Skeletal muscle tissue (tissue), 4 donors: ENCODE data around the gene PRKCA. TPM values are rescaled to one million over a fixed set of nuclear protein-coding genes. Genes with fewer than 3 reads are reported as not detected.
"Not testable (repeated sequence)": the region's sequence is repeated elsewhere in the genome, so short reads cannot be mapped to it uniquely, and the experiment has no call there.

Source experiments
- H3K27ac ChIP-seq: one replicate; pipeline ENCODE4 v1.7.0; 2013; ENCODE audit warnings: mild to moderate bottlenecking, low read depth, low read length, inconsistent platforms
- H3K27me3 ChIP-seq, 3 donors: one replicate each; pipeline ENCODE4 v1.7.0; 2013; ENCODE audit warnings: low read length in 3 of 3; ENCODE audit not compliant: control insufficient read depth in 3 of 3, insufficient read depth in 3 of 3
- H3K36me3 ChIP-seq, 3 donors: one replicate each; pipeline ENCODE4 v1.7.0; 2013; ENCODE audit warnings: low read length in 3 of 3; ENCODE audit not compliant: control insufficient read depth in 3 of 3, insufficient read depth in 3 of 3
- H3K4me1 ChIP-seq, 3 donors: one replicate each; pipeline ENCODE4 v1.7.0; 2013; ENCODE audit warnings: low read length in 3 of 3, mild to moderate bottlenecking in 3 of 3; ENCODE audit not compliant: control insufficient read depth in 3 of 3, insufficient read depth in 3 of 3
- H3K4me3 ChIP-seq, 3 donors: one replicate each; pipeline ENCODE4 v1.7.0; 2013; ENCODE audit warnings: low read length in 3 of 3
- H3K9ac ChIP-seq, 3 donors: one replicate each; pipeline ENCODE4 v1.7.0; 2013; ENCODE audit warnings: low read length in 3 of 3, mild to moderate bottlenecking in 3 of 3, moderate library complexity in 2 of 3, low read depth in 1 of 3
- H3K9me3 ChIP-seq, 3 donors: one replicate each; pipeline ENCODE4 v1.7.0; 2013; ENCODE audit warnings: low read length in 3 of 3; ENCODE audit not compliant: control insufficient read depth in 3 of 3
- total RNA-seq: library from RNA; depleted of rRNA; stranded (reverse); fragments of >200 nt; gene quantifications from one replicate; pipeline ENCODE4 v1.2.3, GENCODE V29; 2014
- donor health status: Osteomylitis.

PRKCA gene
- total RNA-seq, 1 donor from 2014 or later = 2.1 TPM

GRCh38 chr17:66359351-66359750, 56.9 kb downstream of the PRKCA start:
- Histone ChIP-seq H3K36me3 (no peaks in the 10 kb centered on the region), H3K4me1 (no peaks in the 10 kb centered on the region), H3K27me3 (no peaks in the 10 kb centered on the region), H3K9me3 (no peaks in the 10 kb centered on the region), H3K9ac (no peak overlapping the region), H3K4me3 (no peak overlapping the region), H3K27ac (no peak overlapping the region)

DNA sequence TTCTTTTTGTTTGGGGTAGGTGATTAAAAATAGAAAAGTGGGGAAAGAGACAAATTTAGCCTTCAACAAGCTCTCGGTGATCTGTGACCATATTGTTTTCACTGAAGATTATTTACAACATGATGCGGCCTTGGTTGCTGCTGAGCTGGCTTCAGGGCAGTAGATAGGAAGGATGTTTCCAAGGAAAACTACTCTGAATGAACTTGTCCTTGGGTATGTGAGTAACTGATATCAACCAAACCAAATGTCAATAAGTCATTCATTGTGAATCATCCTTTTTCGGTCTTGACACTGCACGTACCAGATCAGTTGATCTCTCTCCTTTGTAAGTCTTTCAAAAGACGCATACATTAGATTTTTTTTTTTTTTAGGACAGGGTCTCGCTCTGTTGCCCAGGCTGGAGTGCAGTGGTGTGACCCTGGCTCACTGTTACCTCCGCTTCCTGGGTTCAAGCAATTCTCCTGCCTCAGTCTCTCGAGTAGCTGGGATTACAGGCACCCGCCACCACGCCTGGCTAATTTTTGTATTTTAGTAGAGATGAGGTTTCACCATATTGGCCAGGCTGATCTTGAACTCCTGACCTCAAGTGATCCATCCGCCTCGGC, 58.6 kb downstream of the PRKCA start:
- not testable (repeated sequence) for H3K27ac ChIP-seq, H3K4me1 ChIP-seq, H3K9me3 ChIP-seq

DNA sequence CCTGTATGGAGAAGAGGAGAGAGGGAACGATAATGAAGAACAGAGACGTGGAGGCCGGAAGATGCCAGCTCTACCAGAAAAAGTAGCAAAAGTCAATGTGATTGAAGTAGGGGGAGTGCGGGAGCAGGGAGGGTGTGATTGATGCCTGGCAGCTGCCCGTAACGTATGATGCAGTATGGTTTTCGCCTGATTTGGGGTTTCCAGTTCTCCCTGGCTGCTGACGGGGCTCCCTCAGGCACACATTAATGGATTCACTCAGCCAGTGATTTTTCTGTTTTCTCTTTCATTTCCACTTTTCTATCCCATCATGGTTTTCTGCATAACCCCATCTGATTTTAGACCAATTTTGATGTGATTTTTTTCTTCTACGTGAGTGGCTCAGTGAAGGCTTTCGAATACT, 62.1 kb downstream of the PRKCA start:
- Histone ChIP-seq H3K9me3 (no peaks in the 10 kb centered on the region), H3K4me1 (no peaks in the 10 kb centered on the region), H3K4me3 (no peak overlapping the region), H3K36me3 (no peaks in the 10 kb centered on the region), H3K9ac (no peak overlapping the region), H3K27ac (no peak overlapping the region), H3K27me3 (no peaks in the 10 kb centered on the region)

More for the DNA sequence above, 58.6 kb downstream of the PRKCA start:
- not testable (repeated sequence) for H3K36me3 ChIP-seq, H3K9ac ChIP-seq, H3K27me3 ChIP-seq, H3K4me3 ChIP-seq

DNA sequence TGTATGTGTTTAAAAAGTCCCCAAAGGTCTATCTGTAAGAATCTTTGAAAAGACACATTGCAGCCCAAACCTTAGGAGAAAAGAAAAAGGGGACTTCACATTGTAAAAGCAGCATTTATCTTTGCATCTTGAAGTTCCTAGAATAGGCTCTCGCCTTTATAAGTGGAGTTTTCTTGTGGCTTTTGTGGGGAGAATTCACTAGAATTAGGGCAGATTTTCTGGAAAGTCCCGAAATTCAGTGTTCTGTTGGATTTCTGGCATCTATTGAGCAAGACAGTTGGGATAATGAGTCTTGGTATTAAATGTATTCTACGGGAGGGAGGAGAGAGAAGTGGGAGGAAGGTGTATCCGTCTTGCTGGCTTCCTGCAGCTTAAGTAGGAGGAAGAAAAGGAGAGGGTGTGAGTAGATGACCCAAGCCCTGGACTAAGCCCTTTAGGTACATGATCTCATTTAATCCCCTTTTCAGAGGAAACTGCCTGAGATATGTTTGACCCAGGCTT, 62.6 kb downstream of the PRKCA start:
- H3K9me3 ChIP-seq = no peaks in the 10 kb centered on the region
- no peaks in the 10 kb centered on the region for H3K27me3 ChIP-seq

GRCh38 chr17:66365903-66366302, 63.5 kb downstream of the PRKCA start:
- Histone ChIP-seq H3K9me3 (no peaks in the 10 kb centered on the region), H3K27me3 (no peaks in the 10 kb centered on the region), H3K36me3 (no peaks in the 10 kb centered on the region), H3K4me3 (no peak overlapping the region), H3K27ac (no peak overlapping the region), H3K9ac (no peak overlapping the region), H3K4me1 (no peaks in the 10 kb centered on the region)

More for the DNA sequence above, 62.6 kb downstream of the PRKCA start:
- Histone ChIP-seq H3K9ac (no peak overlapping the region), H3K36me3 (no peaks in the 10 kb centered on the region), H3K27ac (no peak overlapping the region), H3K4me3 (no peak overlapping the region), H3K4me1 (no peaks in the 10 kb centered on the region)

GRCh38 chr17:66367107-66367506, 64.7 kb downstream of the PRKCA start:
- Histone ChIP-seq H3K36me3 (no peaks in the 10 kb centered on the region), H3K4me1 (no peaks in the 10 kb centered on the region), H3K9me3 (no peaks in the 10 kb centered on the region), H3K27ac (no peak overlapping the region), H3K27me3 (no peaks in the 10 kb centered on the region), H3K9ac (no peak overlapping the region), H3K4me3 (no peak overlapping the region)

- Histone ChIP-seq H3K27me3 (no peaks in the 10 kb centered on the region), H3K9ac (no peak overlapping the region), H3K4me1 (no peaks in the 10 kb centered on the region), H3K9me3 (no peaks in the 10 kb centered on the region), H3K4me3 (no peak overlapping the region), H3K36me3 (no peaks in the 10 kb centered on the region), H3K27ac (no peak overlapping the region)
Measured at GRCh38 chr17:66369830-66370229, 67.4 kb downstream of the PRKCA start.

- Histone ChIP-seq H3K27me3 (no peaks in the 10 kb centered on the region), H3K36me3 (no peaks in the 10 kb centered on the region), H3K9ac (no peak overlapping the region), H3K9me3 (no peaks in the 10 kb centered on the region), H3K4me3 (no peak overlapping the region), H3K27ac (no peak overlapping the region), H3K4me1 (peaks cover 0 to 3% (median 0%) of the 10 kb centered on the region in 3 donors)
Measured at GRCh38 chr17:66371561-66371960, 69.1 kb downstream of the PRKCA start.

- Histone ChIP-seq H3K36me3 (no peaks in the 10 kb centered on the region), H3K27me3 (no peaks in the 10 kb centered on the region), H3K4me3 (no peak overlapping the region), H3K4me1 (peaks cover 0 to 3% (median 0%) of the 10 kb centered on the region in 3 donors), H3K27ac (no peak overlapping the region), H3K9me3 (no peaks in the 10 kb centered on the region), H3K9ac (no peak overlapping the region)
Measured at GRCh38 chr17:66372182-66372581, 69.8 kb downstream of the PRKCA start.

DNA sequence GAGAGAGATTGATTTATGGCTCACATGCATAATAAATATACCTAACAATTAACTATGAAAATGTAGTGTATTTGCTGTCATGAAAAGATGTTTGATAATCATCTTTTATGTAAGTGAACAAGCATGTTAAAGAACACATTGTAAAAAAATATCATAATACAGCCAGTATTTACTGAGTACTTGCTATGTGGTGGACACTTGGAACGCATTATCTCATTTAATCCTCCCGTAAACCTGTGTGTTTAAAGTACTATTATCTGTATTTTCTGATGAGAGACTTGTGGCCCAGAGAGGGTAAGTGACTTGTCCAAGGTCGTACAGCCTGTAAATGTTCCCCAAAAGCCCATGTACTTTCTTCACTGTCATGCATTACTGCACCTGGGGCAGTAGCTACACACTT, 70.7 kb downstream of the PRKCA start:
- peaks cover 0 to 3% (median 0%) of the 10 kb centered on the region in 3 donors for H3K4me1 ChIP-seq
- no peak overlapping the region for H3K4me3 ChIP-seq
- H3K27ac ChIP-seq = no peak overlapping the region
- no peaks in the 10 kb centered on the region for H3K27me3 ChIP-seq
- H3K36me3 ChIP-seq = no peaks in the 10 kb centered on the region
- no peaks in the 10 kb centered on the region for H3K9me3 ChIP-seq
- H3K9ac ChIP-seq = no peak overlapping the region
